Prostate gland (tissue), 2 donors: ENCODE data around the gene KCNJ6.

Experiments used
- POLR2A ChIP-seq: fragments of 450-650 bp; IDR thresholded peaks from one replicate; pipeline ENCODE4 v1.6.1; 2016; ENCODE audit warnings: antibody characterized with exemption, mild to moderate bottlenecking
- POLR2AphosphoS5 ChIP-seq: sonication (generic); formaldehyde crosslinking; IDR thresholded peaks from one replicate; pipeline ENCODE4 v1.6.1; 2017; ENCODE audit warnings: antibody characterized with exemption
- TF ChIP-seq, protein P1 (sequence below), 4 experiments: fragments of 200-600 bp in 2 of 4; fragments of 450-650 bp in 2 of 4; sonication (generic) in 2 of 4; IDR thresholded peaks; 1 replicate in 3 of 4; 2 replicates in 1 of 4; pipeline ENCODE4 v1.5.1; 2016 to 2019; ENCODE audit warnings: antibody characterized with exemption in 4 of 4, mild to moderate bottlenecking in 2 of 4, moderate library complexity in 2 of 4

DNA sequence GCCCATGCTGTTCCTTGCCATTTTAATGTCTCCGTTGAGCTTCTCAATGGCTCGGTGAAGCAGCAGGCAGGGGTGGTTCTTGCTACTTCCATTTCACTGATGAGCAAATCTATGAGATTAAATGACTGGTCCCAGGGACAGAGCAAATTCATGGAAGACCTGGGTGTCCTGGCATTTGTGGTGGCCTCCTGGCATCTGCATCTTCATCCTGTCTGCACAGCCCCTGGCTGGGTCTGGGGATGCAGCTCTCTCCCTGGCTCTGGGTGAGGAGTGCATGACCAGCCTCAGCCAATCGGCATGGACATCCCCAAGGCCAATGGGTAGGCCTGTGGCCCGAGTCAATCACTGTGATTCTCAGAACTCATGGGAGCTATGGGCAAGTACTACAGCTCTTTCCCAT lies 261.7 kb downstream of the KCNJ6 start:
- no peak for TF ChIP-seq POLR2AphosphoS5
- TF ChIP-seq, protein P1, sequence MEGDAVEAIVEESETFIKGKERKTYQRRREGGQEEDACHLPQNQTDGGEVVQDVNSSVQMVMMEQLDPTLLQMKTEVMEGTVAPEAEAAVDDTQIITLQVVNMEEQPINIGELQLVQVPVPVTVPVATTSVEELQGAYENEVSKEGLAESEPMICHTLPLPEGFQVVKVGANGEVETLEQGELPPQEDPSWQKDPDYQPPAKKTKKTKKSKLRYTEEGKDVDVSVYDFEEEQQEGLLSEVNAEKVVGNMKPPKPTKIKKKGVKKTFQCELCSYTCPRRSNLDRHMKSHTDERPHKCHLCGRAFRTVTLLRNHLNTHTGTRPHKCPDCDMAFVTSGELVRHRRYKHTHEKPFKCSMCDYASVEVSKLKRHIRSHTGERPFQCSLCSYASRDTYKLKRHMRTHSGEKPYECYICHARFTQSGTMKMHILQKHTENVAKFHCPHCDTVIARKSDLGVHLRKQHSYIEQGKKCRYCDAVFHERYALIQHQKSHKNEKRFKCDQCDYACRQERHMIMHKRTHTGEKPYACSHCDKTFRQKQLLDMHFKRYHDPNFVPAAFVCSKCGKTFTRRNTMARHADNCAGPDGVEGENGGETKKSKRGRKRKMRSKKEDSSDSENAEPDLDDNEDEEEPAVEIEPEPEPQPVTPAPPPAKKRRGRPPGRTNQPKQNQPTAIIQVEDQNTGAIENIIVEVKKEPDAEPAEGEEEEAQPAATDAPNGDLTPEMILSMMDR (IDR thresholded peaks at IDR 0.05): no peak
- TF ChIP-seq POLR2A: no peak
